HepG2 (cell line): ENCODE results near the gene ATG5. TPM values are rescaled to one million over a fixed set of nuclear protein-coding genes. Genes with fewer than 3 reads are reported as not detected.

Source experiments
- ATAC-seq: fragments of 200-7000 bp; cut with Tn5 transposase; 3 replicates; pipeline ENCODE4 v1.9.1; 2020; ENCODE audit warnings: mild to moderate bottlenecking, moderate library complexity
- BruUV-seq: library from RNA; stranded (reverse); fragments of 400-500 nt; replicated peaks from 2 replicates; lab custom pipeline; 2021; lab: Mats Ljungman, UMichigan
- CTCF ChIA-PET: fragments of 300-600 bp; formaldehyde crosslinking; extraction: SDS; loops from one replicate; lab custom pipeline; 2021; ENCODE audit warnings: low total read pairs, inconsistent platforms, low intra/inter-chr PET ratio; lab: Yijun Ruan, JAX
- POLR2A ChIA-PET: fragments of 350-600 bp; sonication (Branson Sonifier 250); formaldehyde crosslinking; loops from one replicate; lab custom pipeline; 2020; ENCODE audit warnings: antibody characterized with exemption, inconsistent platforms; lab: Yijun Ruan, JAX
- DNase-seq: peaks from one replicate; pipeline ENCODE4 v3.0.0-alpha.2; 2015; ENCODE audit warnings: low spot score
- FAIRE-seq: peaks from 3 replicates; lab custom pipeline; 2011; peaks lifted over from hg19 to GRCh38; lab: Jason Lieb, UNC
- H2AFZ ChIP-seq: one replicate; pipeline ENCODE4 v1.6.1; 2011; ENCODE audit warnings: low read length, inconsistent platforms
- H3K27ac ChIP-seq: fragments of 300-600 bp; 3 replicates; pipeline ENCODE4 v1.8.0; 2011; ENCODE audit warnings: mixed run types, mild to moderate bottlenecking, mixed read lengths, low read length, inconsistent platforms; ENCODE audit not compliant: insufficient read depth; ENCODE audit errors: extremely low read length
- H3K27me3 ChIP-seq, 2 experiments: fragments of 200-600 bp in 1 of 2; 2 replicates in 1 of 2; 3 replicates in 1 of 2; pipeline versions ENCODE4 v1.6.0 to v1.8.0; 2011; ENCODE audit warnings: low read length in 2 of 2, mild to moderate bottlenecking in 2 of 2, moderate library complexity in 2 of 2, inconsistent platforms in 1 of 2; ENCODE audit not compliant: insufficient read depth in 2 of 2, control insufficient read depth in 1 of 2
- H3K36me3 ChIP-seq, 2 experiments: fragments of 200-600 bp in 1 of 2; replicated peaks in 1 of 2; 2 replicates in 1 of 2; 3 replicates in 1 of 2; pipeline versions ENCODE4 v1.5.1 to v1.8.0; 2011; ENCODE audit warnings: low read length in 2 of 2, inconsistent platforms in 1 of 2; ENCODE audit not compliant: insufficient read depth in 2 of 2, control insufficient read depth in 1 of 2
- H3K4me1 ChIP-seq: 2 replicates; pipeline ENCODE4 v1.5.1; 2012; ENCODE audit warnings: low read length, inconsistent platforms; ENCODE audit not compliant: insufficient read depth
- H3K4me2 ChIP-seq: 2 replicates; pipeline ENCODE4 v1.6.0; 2011; ENCODE audit warnings: low read depth, low read length, inconsistent platforms
- H3K4me3 ChIP-seq, 3 experiments: fragments of 200-600 bp in 1 of 3; sonication (generic), shearing (Covaris generic) in 1 of 3; replicated peaks in 1 of 3; 2 replicates each; pipeline ENCODE4 v1.5.1; 2011 to 2016; ENCODE audit warnings: low read length in 3 of 3, inconsistent platforms in 2 of 3, low read depth in 2 of 3, mild to moderate bottlenecking in 2 of 3, control low read depth in 1 of 3, mixed read lengths in 1 of 3; ENCODE audit not compliant: insufficient read depth in 1 of 3
- H3K79me2 ChIP-seq: one replicate; pipeline ENCODE4 v1.6.1; 2011; ENCODE audit warnings: low read length, inconsistent platforms; ENCODE audit not compliant: insufficient read depth
- H3K9ac ChIP-seq: 2 replicates; pipeline ENCODE4 v1.6.0; 2011; ENCODE audit warnings: mild to moderate bottlenecking, low read depth, low read length, inconsistent platforms; ENCODE audit not compliant: insufficient read depth
- H3K9me3 ChIP-seq: 2 replicates; pipeline ENCODE4 v1.5.1; 2012; ENCODE audit warnings: mild to moderate bottlenecking, low read length
- H4K20me1 ChIP-seq: 2 replicates; pipeline ENCODE4 v1.6.0; 2011; ENCODE audit warnings: inconsistent platforms, mild to moderate bottlenecking, low read length, moderate library complexity; ENCODE audit not compliant: insufficient read depth
- AKNA ChIP-seq: sonication (generic); formaldehyde crosslinking; IDR thresholded peaks from 2 replicates; pipeline ENCODE4 v1.4.0; 2020; ENCODE audit warnings: missing genetic modification reagents, borderline replicate concordance
- ETV5 ChIP-seq: IDR thresholded peaks from 2 replicates; pipeline ENCODE4 v1.6.1; 2018; ENCODE audit warnings: missing biosample characterization, missing genetic modification reagents, inconsistent platforms, borderline replicate concordance
- MED8 ChIP-seq: sonication (generic); formaldehyde crosslinking; IDR thresholded peaks from 2 replicates; pipeline ENCODE4 v1.8.1; 2023; ENCODE audit warnings: mild to moderate bottlenecking, missing genetic modification reagents; ENCODE audit not compliant: insufficient replicate concordance
- MTERF4 ChIP-seq: sonication (generic); formaldehyde crosslinking; IDR thresholded peaks from 2 replicates; pipeline ENCODE4 v1.8.0; 2023; ENCODE audit warnings: mild to moderate bottlenecking, missing genetic modification reagents
- POLR2A ChIP-seq, 2 experiments: IDR thresholded peaks; 2 replicates each; pipeline ENCODE4 v1.6.1; 2011; ENCODE audit warnings: low read depth in 2 of 2, low read length in 2 of 2, mild to moderate bottlenecking in 1 of 2, moderate library complexity in 1 of 2; ENCODE audit not compliant: insufficient read depth in 1 of 2
- WGBS: methylation state at CpG from one replicate; pipeline ENCODE4 v1.1.6; 2017; ENCODE audit warnings: low lambda C conversion rate; 5-methylcytosine and 5-hydroxymethylcytosine counted together
- in situ Hi-C: cut with HindIII; loops from 2 replicates; pipeline ENCODE4 v1.10.0; 2017; ENCODE audit warnings: low pct_unique_long_range_greater_than_20kb; ENCODE audit not compliant: extremely low pct_ligation_motif_present
- intact Hi-C: fragments of 100-400 bp; cut with micrococcal nuclease; formaldehyde crosslinking; loops from one replicate; pipeline ENCODE4 v1.10.0; 2022; ENCODE audit not compliant: unreplicated experiment
- polyA plus RNA-seq, 8 experiments: library from polyadenylated mRNA; depleted of rRNA in 3 of 8; stranded (reverse) in 7 of 8; unstranded in 1 of 8; fragments of >200 nt; fragmentation: Illumina TruSeq in 4 of 8; extraction: Trizol in 4 of 8; gene quantifications; 2 replicates each; pipeline versions ENCODE4 v1.2.1 to v1.2.3, GENCODE V29; 2011 to 2016; ENCODE audit warnings: low read depth in 4 of 8, missing spikeins in 1 of 8, mixed read lengths in 1 of 8; ENCODE audit not compliant: insufficient read depth in 1 of 8
- total RNA-seq, 5 experiments: library from RNA; depleted of rRNA; stranded (reverse); fragments of >200 nt; fragmentation: Illumina TruSeq; extraction: Trizol; gene quantifications; 2 replicates each; pipeline ENCODE4 v1.2.3, GENCODE V29; 2016; ENCODE audit warnings: low read depth in 1 of 5

Gene ATG5
- total and polyA plus RNA-seq, 2 of the 13 experiments (the other 11 are each of a cell fraction or from before 2014, with no cell fraction given), result 21.3 to 48.0 TPM

GRCh38 chr6:106185615-106186014 is 139.9 kb downstream of the ATG5 start:
- Histone ChIP-seq H3K79me2 (no peaks in the 10 kb centered on the region), H3K9me3 (no peaks in the 10 kb centered on the region), H4K20me1 (no peaks in the 10 kb centered on the region), H3K4me2 (no peak overlapping the region), H3K27ac (no peak overlapping the region), H3K36me3 (peaks cover 0 to 6% of the 10 kb centered on the region in 2 experiments; a peak in 2 of 5 replicates), H3K4me1 (no peaks in the 10 kb centered on the region), H3K4me3 (no peak overlapping the region), H2AFZ (no peak overlapping the region), H3K9ac (no peak overlapping the region), H3K27me3 (no peaks in the 10 kb centered on the region)
- CTCF ChIA-PET, result no interaction called here
- FAIRE-seq, result no peak
- ATAC-seq, result no peak
- in situ Hi-C loops (no loop called here), intact Hi-C loops (no loop called here)
- 96% methylated on average over 2 of the region's 2 CpGs for WGBS
- BruUV-seq, result no TSS peak
- no peak for DNase-seq
- TF ChIP-seq MED8 (CRISPR knock-in tag) (no peak), ETV5 (no peak), POLR2A (IDR thresholded peaks at IDR 0.05; ENCODE audit: insufficient read depth in 1 of 2, low read depth in 2 of 2, low read length in 2 of 2) (no peak), AKNA (CRISPR knock-in tag) (no peak), MTERF4 (CRISPR knock-in tag) (no peak)
- POLR2A ChIA-PET, result no interaction called here
